RCC 7860 (cell line): ENCODE results near the gene EGLN1.

Source experiments
- DNase-seq: peaks from one replicate; pipeline ENCODE4 v3.0.0-alpha.2; 2015; ENCODE audit warnings: low spot score
- FAIRE-seq: peaks from 2 replicates; lab custom pipeline; 2012; peaks lifted over from hg19 to GRCh38; lab: Jason Lieb, UNC

The EGLN1 gene

DNA sequence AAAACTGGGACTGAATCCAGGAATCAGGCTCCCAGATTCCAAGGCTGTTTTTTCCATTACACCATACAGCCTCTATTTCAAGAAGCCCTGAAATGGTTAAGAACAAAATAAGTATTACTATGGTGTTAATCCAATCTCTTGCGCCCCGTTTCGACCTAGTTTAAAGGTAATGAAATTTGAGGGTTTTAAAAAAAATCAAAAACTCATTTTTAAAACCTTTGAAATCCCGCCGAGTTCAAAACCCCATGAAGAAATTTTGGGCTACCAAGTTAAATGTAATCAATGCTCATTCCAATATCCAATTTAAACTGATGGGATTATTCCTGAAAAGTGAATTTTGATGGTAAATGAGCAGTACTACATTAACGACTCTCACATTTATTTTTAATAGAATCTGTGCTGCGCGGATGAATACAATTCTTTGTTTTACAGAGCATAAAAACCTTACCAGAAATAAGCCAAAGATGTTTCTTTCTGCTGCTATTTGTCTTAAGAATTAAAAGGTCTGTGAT lies 767 bp upstream of the EGLN1 start:
- DNase-seq (no peak), FAIRE-seq (peak; percentile 30)

DNA sequence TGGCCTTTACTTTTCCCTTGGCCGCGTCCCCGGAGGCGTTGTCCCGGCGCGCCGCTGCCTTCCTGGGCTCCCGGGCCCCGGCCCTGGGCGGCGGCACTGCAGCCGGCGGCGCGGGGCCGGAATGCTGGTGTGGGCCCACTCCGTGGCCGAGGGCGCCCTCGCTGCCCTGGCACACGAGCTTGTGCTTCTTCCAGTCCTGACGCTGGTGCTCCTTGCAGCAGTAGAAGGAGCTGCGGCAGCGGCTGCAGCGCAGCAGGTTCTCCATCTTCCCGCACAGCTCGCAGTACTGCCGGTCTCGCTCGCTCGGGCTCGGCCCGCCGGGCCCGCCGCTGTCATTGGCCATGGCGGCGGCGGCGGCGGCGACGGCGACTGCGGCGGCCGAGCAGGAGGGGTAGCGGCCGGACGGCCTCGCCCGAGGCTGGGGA lies 529 bp downstream of the EGLN1 start:
- FAIRE-seq (no peak), DNase-seq (no peak)

- peak; percentile 44 for DNase-seq
- no peak for FAIRE-seq
Observed at GRCh38 chr1:231420959-231421545, 1.0 kb downstream of the EGLN1 start.

GRCh38 chr1:231420299-231420958 lies 1.7 kb downstream of the EGLN1 start:
- no peak for FAIRE-seq
- DNase-seq = no peak

DNA sequence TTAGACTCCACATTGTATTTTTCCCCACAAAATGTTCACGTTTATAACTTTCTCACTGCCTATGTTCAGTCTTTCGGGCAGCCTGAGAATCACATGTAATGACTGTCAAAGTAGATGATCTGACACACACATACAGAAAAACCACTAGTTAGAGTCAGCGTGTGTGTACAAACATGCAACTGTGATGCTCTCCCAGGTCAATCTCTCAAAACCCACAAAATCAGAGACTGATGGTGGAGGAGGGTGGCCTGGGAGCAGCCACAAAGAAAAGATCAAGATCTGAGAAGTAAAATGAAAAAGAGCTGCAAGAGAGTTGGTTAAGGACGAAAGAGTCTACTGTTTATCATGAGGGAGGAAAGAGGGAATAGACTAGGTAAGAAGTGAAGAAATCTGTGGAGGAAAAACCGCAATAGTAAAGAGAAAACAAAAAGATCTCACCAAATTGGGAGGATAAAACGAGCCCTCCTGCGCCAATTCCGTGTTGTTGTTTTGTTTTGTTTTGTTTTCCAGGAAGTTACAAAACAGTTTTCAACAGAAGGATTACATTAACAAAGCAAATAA lies 2.3 kb downstream of the EGLN1 start:
- DNase-seq (no peak), FAIRE-seq (no peak)

DNA sequence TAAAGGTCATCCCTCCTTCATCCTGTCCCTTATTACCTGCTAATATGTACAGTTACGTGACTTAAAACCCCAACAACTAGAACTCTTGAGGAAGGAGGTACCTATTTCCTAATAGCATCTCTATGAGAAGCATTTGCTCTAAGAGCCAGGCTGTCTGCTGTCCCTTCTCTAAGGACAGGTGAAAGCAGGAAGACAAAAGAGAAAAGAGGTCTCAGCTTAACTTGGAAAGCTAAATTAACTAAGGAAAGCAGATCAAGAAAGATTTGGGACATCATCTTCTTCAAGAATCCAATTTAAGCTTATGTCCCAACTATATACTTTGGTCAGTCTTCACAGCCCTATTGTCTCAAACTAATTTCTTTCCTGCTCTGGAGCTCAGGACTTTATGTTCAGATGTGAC lies 2.9 kb downstream of the EGLN1 start:
- no peak for DNase-seq
- FAIRE-seq = no peak

GRCh38 chr1:231418741-231419107 lies 3.4 kb downstream of the EGLN1 start:
- FAIRE-seq = no peak
- DNase-seq = no peak

DNA sequence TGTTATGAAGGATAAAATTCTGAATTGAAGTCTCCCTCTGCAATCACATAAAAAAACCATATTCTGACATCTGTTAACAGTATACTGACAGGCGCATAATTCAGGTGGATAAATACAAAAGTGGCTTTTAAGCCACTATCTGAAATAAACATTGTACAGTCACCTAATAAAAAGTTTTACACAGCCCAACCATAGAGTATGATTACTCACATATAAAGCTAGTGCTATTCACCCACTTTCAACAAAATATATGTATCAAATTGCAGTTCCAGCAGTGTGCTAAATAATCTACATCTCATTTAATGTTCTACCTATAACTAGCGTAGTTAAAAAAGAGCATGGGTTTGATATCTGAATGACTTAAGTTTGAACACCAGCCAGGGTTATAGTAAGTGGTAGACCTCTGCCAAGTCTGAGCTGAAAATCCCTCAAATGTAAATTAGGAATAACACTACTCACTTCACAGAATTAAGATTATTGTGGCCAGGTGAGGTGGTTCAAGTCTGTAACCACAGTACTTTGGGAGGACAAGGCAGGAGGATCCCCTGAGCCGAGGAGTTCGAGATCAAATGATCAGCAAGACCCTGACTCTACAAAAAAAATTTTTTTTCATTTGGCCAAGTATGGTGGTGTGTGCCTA lies 3.9 kb downstream of the EGLN1 start:
- DNase-seq (no peak), FAIRE-seq (no peak)

DNA sequence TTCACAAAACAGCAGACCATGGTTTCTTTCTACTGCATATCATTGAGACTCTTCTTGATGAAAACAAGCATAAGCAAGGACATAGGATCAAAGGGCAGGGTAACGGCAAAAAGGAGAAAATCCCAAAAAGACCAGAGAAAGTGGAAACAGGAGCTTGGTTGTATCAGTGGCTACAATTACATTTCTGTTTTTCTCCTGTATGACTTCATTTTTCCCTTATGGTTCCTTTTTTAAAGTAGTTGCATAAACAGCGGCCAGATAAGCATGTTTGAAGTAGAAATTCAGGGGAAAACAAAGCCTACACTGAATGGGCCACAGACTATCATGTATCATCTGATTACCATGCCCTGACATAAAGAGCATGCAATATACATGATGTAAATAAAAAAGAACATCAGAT lies 4.6 kb downstream of the EGLN1 start:
- FAIRE-seq (no peak), DNase-seq (no peak)

GRCh38 chr1:231416901-231417300 lies 5.2 kb downstream of the EGLN1 start:
- DNase-seq (no peak), FAIRE-seq (no peak)

DNA sequence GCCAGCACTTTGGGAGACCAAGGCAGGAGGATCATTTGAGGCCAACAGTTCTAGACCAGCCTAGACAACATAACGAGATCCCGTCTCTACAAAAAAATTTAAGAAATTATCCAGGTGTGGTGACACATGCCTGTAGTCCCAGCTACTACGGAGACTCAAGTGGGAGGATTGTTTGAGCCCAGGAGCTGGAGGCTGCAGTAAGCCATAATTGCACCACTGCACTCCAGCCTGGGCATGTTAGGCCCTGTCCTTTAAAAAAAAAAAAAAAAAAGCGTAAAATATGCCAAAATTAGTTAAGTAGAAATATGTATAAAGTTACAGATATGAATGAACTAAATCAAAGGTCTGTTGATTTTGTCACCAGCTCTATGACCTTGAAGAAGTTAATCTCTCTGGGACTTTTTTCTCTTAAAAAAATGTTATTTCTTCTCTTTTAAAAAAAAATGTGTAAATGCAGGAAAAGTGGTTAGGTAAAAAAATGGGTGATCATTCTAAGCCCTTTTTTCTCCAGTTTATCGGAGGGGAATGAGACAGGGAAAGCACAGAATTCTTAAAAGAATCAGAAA lies 7.0 kb downstream of the EGLN1 start:
- FAIRE-seq = no peak
- DNase-seq = no peak

- DNase-seq (no peak), FAIRE-seq (no peak)
Observed at GRCh38 chr1:231414260-231415016, 7.6 kb downstream of the EGLN1 start.

DNA sequence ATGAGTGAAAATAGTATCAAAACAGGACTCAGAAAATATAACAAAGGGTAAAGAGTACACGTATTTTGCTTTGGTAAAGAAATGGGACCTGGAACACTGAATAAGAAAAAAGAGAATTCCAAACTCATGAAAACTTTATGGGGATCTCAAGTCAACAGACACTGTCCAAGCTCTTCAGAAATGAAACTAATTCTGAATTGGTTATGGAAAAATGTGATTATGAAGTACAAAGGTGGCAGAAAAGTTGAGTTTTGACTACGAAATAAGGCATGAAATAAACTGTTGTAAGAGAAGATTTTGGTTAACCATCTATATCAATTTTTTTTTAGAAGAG lies 8.4 kb downstream of the EGLN1 start:
- DNase-seq (no peak), FAIRE-seq (no peak)

GRCh38 chr1:231411036-231411531 lies 11.0 kb downstream of the EGLN1 start:
- no peak for DNase-seq

DNA sequence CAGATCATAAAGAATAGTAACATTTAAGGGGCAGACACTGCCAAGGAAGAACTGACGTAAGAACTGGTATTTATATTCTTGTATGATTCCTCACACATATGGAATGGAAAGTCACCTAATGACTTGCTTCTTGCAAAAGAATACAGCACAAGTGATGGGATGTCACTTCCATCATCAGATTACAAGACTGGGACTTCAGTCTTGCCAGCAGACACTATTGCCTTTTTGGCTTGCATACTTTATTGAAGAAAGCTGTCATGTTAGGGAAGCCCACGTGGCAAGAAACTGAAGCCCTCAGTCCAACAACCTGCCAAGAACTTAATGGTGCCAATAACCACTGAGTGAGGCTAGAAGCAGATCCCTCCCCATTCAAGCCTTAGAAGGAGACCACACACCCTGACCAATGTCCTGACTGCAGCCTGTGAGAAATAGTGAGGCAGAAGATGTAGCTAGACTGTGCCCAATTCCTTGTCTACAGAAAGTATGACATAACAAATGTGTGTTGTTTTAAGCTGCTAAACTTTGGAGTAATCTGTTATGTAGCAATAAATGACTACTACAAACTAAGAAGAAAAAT lies 12.0 kb downstream of the EGLN1 start:
- FAIRE-seq (no peak), DNase-seq (no peak)

More at GRCh38 chr1:231411036-231411531, 11.0 kb downstream of the EGLN1 start:
- no peak for FAIRE-seq

DNA sequence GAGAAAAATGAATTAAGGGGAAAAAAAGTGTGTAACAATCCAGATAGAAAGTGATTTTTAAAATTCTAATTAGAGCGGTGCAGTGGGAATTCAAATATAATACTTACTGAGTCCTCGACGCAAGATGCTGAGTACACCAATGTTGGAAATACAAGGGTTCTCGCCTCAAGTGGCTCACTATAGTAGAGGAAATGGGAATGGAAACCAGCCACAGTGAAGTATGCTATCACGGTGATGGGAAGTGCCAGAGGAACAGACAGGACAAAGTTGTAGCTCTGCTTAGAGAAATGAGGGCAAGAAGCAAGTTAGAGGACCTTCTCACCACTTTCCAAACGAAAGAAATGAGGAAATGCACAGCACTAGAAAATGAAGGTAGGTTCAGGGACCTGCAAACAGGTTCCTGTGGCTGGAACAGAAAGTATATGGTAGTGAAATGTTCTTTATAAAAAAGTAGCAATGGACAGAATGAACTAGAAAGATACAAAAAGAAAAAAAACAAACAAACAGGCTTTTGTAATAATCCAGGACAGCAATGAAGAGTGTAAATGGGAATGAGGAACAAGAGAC lies 13.5 kb downstream of the EGLN1 start:
- FAIRE-seq (no peak), DNase-seq (no peak)

DNA sequence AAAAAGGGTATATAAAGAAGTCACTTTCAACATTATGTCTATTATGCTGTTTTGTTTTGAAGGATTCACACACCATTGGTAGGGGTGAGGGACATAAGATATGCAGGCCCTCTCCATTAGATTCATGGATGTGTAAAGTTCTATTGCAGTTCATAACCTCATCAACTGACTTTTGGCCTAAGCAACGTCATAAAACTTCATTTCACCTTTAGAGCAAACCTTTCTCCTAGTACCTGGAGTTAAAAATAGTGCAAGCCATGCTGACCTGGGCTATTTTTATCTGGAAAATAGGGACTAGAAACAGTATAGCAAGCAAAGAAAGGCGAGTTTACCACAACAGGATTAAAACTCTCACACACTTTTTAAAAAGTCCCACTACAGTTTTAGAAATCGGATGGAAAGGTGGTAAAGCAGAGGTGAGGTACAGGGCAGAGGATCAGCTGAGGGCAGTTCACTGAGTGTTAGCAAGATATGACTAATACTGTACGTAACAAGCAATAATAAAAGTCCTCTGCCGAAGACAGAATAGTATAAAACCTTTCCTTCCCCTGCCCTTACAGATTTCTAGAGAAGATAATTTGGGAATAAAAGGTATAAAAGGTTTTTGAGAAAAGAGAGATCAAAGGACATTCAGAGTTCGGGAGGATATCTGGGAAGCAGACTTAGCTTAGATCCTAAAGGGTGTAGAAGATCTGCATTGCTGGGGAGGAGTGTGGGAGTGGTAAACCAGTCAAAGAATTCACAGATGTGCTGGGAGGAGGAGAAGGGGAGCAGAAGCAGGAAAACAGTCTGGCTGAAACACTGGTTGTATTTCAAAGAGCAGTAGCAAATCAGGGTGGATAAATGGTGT lies 14.3 kb downstream of the EGLN1 start:
- DNase-seq (peak; percentile 50), FAIRE-seq (peak; percentile 88)

GRCh38 chr1:231407049-231407448 lies 15.0 kb downstream of the EGLN1 start:
- FAIRE-seq (peak; percentile 8), DNase-seq (no peak)

GRCh38 chr1:231404318-231404717 lies 17.8 kb downstream of the EGLN1 start:
- FAIRE-seq (no peak), DNase-seq (no peak)
